HTR-8/SVneo (cell line): ENCODE data around the gene PNRC2.
A peak's percentile ranks its signal among the peaks of the same experiment; 100 is the strongest.

Experiments
- DNase-seq: peaks from one replicate; pipeline ENCODE4 v3.0.0; 2011; ENCODE audit warnings: low spot score, mixed read lengths; ENCODE audit not compliant: insufficient read length
- FAIRE-seq: peaks from 2 replicates; lab custom pipeline; 2011; peaks lifted over from hg19 to GRCh38; lab: Jason Lieb, UNC

Gene PNRC2, protein sequence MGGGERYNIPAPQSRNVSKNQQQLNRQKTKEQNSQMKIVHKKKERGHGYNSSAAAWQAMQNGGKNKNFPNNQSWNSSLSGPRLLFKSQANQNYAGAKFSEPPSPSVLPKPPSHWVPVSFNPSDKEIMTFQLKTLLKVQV

DNA sequence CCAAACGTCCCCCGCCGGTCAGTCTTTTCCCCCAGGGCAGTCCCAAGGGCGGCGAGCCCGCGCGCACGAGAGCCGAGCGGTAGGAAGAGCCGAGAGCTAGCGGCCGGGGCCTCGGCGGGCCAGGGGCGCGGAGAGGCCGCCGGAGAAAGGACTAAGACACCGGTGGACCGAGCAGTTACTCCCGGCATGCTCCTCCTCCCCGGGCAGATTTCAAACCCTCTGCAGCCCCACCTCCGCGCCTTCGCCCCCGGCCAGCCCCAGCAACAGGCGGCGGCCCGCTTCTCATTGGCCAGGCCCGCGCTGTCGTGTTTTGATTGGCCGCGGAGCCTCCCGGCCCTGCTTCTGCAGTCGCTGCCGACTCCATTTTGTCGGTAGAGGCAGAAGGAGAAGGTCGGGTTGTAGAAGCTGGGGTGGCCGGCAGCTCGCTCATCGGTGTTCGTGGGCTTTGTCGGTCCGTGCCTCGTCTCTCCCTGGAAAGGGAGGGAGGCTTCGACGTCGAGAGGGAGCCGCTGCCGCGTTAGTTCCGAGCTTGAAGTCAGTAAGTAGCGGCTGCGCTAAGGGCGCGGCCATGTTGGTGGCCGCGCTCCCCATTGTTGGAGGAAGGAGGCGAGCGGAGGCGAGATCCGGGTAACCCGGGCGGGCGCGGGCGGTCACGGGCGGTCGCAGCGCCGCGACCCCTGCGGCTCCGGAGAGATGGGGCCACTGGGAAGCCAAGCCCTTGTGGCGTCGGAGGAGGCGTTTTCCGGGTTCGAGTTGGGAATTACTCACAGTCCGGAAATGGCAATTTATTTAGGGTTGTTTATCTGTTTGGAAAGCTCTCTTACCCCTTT, at the start of gene PNRC2:
PNRC2 (plus strand) TSS at position 368 of the 830 bp plus-strand sequence. CDS start 1,630 bp downstream, outside the sequence.
- DNase-seq: peak; percentile 95
- FAIRE-seq: peak; percentile 71

DNA sequence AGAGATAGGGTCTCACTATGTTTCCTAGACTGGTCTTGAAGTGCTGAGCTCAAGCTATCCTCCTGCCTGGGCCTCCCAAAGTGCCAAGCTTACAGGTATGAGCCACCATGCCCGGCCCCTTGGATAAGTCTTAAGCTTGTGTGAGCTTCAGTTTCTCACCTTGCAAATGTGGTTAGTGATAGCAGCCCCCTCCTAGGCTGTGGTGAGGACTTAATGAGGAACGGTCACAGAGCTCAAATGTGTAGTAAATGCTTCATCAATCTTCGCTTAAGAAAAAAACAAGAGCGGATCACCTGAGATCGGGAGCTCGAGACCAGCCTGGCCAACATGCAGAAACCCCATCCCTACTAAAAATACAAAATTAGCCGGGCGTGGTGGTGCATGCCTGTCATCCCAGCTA, 49.5 kb upstream of the PNRC2 start:
- FAIRE-seq (no peak), DNase-seq (no peak)

DNA sequence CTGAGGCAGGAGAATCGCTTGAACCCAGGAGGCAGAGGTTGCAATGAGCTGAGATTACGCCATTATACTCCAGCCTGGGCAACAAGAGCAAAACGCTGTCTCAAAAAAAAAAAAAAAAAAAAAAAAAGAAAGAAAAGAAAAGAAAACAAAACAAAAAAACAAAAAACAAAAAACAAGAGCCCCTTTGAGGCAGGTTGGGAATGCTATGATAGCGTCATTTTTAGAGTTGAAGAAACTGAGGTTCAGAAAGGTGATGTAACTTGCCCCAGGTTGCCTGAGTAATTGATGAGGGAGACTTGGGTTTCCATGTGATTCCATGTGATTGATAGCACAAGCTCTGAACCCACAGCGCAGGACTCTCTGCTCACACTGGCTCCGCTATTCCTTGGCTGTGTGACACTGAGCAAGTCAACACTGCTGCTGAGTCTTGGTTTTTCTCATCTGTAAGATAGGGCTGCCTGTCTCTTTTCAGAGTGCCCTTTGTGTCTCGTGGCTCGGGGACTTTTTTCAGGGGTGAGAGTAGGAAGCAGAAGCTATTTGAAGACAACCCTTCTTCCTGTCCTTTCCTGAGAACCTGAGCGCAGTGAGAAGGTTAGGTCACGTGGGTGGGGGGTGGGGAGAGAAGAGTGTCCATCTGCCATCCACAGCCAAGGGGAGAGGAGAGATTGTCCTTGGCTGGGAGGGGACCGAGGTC, 48.9 kb upstream of the PNRC2 start:
- FAIRE-seq: no peak

DNA sequence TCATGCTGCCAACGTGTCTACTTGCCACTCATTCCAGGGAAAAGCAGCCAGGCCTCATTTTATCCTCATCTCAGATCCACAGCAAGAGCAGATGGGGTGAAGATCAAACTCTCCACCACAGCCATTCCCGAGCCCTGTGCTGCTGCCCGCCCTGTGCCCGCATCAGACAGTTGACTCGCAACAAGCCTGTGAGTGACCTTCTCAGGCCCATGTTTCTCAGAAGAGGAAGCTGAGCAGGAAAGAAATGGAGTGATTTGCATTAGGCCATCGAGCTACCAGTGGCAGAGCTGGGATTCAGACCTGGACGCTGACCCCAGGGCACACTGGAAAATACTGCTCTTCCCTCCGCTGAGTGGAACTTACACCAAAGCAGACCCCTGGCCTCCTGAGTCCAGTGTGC, 47.7 kb upstream of the PNRC2 start:
- FAIRE-seq: no peak
- DNase-seq: no peak

More for the DNA sequence above, 48.9 kb upstream of the PNRC2 start:
- DNase-seq: no peak

DNA sequence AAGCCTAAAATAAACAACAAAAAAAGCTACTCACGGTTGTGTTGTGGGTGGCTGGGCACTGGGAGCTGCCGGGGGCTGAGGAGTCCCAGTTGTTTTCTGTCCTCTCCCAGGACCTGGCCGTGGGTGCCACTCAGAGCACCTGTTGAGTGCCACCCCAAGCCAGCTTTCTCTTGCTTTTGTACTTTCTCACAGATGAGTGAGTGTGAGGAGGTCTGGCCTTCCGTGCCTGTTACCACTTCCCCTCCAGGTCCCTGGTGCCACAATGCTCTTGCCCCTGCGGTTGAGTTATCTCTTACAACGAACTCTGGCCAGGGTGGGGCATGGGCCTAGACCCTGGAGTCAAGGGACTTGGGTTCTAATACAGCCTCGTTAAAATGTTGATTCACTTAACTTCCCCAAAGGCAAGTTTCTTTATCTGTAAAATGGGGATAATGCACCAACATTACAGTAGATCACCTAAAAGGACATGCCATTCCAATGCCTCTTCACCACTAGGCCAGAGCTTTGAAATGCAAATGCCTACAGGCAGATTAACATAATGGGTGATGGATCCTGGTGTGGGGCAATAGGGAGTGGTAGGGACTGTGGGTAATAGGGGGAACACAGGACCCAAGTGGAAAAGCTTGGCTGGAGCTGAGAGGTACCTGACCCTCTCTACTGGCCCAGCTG, 46.3 kb upstream of the PNRC2 start, which contains the start of gene CNR2:
CNR2 (minus strand) TSS at position 151 of the 669 bp plus-strand sequence. CDS start 37,745 bp downstream, outside the sequence.
- FAIRE-seq (no peak), DNase-seq (no peak)

DNA sequence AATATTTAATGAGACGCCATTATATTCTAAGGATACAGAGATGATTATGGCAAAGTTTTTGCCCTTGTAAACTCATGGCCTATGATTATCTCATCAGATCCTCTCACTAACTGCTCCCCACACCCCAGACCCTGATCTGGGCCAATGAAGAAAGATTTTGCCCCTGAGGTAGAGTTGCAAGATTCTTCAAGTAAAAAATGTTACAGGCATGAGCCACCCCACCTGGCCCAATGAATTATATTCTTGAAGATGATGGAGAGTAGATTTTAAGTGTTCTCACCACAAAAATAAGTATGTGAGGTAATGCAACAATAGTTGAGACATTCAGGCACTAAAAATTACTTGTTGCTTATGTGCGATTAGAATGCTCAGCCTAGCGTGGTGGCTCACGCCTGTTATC, 44.7 kb upstream of the PNRC2 start:
- no peak for FAIRE-seq
- no peak for DNase-seq

DNA sequence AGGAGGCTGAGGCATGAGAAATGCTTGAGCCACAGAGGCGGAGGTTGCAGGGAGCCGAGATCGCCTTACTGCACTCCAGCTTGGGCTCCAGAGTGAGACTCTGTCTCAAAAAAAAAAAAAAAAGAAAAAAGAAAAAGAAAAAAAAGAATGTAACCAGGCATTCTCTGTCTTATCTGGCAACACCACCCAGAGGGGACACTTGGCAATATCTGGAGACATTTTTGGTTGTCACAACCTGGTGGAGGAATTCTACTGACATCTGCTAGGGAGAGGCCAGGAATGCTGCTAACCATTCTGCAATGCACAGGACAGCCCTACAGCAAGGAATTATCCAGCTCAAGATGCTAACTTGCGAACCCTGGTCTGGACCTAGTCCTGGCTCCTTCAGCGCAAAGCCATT, 44.2 kb upstream of the PNRC2 start:
- DNase-seq (no peak), FAIRE-seq (no peak)

DNA sequence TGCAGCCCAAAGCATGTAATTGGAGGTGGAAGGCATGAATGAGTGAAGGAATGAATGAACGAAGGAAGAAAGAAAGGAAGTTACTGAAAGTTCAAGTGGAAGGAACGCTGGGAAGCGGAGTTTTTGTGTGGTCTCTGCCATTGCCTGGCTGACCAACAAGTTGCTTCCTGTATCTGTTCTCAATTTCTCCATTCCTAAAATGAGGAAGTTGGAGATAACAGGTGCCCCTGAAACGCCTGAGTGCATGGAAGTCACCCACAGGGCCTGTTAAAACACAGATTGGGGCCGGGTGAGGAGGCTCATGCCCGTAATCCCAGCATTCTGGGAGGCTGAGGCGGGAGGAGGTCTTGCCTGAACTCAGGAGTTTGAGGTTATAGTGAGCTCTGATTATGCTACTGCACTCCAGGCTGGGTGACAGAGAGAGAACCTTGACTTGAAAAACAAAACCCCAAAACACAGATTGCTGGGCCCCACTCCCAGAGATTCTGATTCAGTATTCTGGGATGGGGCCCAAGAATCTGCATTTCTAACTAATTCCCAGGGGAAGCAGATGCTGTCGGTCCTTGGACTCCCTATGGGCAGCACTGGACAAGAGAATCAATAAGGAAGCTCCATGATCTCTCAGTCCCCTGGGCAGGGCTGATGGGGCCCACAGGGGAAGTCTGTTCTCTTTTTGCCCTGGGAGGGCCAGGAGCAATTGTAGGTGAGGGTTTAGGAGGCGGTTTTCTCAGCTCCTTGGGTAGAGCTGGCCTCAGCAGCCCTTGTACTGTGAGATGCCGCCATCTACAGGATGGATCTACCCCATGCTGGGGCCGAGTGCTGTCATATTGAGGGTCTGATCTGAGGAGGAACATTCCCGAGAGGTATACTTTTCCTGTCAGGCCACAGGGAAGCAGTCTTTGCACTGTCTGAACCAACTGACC, 43.2 kb upstream of the PNRC2 start:
- FAIRE-seq (no peak), DNase-seq (peak; percentile 75)

DNA sequence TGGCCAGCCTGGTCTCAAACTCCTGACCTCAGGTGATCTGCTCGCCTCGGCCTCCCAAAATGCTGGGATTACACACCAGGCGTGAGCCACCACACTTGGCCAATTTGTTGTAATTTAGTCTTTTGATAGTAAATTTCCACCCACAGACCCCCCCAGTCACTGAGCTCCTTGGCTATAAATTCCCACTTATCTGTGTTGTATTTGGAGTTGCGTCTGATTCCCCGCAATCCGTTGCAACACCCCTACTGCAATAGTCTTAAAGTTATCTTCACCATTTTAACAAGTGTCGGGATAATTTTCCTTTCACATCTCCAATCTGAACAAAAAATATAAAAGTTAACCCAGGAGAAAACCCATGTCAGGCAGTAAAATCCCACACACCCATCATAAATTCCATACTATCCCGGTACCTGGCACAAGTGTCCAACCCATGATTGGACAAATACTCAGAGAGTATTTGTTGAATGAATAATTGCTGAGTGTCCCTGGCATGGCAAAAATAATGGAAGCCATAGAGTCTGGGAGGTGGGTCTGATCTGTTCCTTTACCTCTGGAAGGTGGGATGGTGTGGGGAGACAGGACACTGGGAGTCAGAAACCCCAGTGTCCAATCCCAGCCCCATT, 37.2 kb upstream of the PNRC2 start:
- FAIRE-seq (no peak), DNase-seq (no peak)

DNA sequence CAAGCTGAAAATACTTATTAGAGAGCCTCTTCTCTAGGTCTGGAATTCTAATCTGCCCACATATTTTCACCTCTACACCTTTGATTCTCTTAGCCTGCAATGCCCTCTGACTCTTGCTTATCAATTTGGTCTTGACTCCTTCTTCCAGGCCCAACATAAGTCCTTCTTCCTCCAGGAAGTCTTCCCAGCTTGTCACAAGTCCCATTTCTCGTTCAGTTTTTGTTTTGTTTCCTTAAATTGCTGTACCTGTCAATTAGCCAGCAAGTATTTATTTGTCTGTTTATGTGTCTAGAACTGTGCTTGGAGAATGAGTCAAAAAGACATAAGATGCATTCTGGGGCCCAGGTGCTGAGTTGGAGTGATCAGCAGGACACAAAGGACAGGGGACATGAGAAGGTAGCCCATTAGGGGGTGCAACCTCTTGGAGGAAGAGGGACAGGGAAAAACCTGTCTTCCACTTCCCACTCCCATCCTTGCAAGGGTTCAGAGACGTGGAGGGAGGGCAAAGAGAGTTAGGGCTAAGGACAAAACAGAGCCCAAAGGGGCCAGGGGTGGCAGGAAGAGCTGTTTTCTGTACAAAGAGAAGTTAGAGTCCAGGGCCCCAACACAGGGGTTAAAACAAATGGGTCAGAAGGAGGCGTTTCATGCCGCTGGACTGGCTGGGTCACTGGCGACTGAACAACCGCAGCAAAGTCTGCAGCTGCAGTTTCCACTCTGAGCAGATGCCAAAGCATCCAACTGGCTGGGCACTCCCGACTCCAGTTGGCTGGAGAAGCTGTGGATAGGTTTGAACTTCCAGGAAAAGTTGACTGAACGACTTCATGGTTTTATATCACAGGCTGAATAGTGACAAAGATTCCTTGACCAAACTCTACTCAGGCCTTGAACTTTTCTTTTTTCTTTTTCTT, 35.8 kb upstream of the PNRC2 start:
- no peak for FAIRE-seq
- DNase-seq: no peak

DNA sequence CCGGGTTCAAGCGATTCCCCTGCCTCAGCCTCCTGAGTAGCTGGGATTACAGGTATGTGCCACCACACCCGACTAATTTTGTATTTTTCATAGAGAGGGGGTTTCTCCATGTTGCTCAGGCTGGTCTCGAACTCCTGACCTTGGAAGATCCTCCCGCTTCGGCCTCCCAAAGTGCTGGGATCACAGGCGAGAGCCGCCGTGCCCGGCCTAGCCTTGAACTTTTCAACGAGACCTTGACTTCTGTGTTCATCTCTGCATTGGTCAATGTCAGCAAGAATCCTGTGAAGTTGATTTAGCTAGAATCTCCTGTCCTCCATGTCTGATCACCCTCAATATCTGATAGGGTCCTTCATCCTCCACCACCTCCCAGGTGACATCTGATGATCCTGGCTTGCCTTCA, 35.0 kb upstream of the PNRC2 start:
- DNase-seq (no peak), FAIRE-seq (no peak)

DNA sequence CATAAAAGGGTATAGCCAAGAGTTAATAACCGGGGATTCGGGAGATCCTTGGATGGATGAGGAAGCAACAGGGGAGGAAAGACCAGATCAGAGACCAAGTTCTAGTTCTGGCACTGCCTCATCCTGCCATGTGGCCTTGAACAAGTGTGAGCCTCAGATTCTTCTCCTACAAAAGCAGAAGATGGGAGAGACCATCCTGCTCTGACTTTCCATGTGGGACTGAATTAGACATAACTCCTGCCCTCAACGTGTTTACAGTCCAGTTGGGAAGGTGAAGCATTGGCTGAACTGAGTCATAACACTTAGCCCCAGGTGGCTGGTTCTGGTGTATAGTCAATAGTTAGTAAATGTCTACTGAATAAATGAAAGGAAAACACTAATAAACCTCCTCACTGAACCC, 34.3 kb upstream of the PNRC2 start:
- DNase-seq (no peak), FAIRE-seq (no peak)

DNA sequence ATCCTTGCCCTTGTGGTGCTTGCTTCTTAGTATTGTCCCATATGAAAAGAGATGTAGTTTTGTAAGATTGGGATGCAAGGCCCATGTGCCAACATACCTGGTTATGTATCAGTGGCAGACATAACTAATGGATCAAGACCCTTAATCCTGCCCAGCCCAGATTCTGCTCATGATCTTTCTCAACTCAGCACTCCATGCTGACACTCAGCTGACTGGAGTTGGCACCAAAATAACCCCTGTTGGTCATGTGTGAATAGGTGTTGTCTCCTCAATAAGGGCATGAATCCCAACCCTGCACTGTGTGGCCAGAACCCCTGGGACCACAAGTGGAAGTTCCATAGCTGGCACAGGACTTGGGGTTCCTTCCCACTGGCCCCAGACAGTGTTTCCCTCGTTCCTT, 32.5 kb upstream of the PNRC2 start:
- FAIRE-seq (no peak), DNase-seq (no peak)

DNA sequence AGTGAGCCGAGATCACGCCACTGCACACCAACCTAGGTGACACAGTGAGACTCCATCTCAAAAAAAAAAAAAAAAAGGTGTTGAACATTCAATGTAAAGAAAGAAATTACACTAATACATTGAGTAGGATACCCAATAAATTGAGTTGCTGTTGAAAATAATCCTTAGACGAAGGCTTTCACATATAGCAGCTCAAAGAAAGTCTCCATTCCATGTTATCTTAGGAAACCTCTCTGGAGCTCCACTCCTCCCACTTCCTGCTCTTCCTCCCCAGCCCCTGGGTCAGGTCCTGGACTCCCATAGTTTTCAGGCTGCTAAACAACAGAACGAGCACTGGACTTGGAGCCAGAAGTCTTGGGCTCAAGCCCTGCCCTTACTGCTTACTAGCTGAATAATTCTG, 30.8 kb upstream of the PNRC2 start:
- DNase-seq (no peak), FAIRE-seq (no peak)

DNA sequence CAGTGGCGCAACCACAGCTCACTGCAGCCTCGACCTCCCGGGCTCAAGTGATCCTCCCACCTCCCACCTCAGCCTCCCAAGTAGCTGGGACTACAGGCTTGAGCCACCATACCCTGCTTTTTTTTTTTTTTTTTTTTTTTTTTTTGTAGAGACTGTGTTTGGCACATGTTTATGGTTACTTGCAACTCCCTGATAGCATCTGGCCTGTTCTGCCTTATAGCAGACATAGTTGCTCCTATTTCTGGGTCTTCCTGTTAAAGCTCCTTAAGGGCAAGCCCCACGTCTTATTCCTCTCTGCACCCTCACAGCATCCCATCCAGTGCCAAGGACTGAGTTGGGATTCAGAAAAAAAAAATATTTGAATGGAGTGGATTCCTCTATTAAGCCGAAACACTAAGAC, 29.4 kb upstream of the PNRC2 start:
- no peak for FAIRE-seq

DNA sequence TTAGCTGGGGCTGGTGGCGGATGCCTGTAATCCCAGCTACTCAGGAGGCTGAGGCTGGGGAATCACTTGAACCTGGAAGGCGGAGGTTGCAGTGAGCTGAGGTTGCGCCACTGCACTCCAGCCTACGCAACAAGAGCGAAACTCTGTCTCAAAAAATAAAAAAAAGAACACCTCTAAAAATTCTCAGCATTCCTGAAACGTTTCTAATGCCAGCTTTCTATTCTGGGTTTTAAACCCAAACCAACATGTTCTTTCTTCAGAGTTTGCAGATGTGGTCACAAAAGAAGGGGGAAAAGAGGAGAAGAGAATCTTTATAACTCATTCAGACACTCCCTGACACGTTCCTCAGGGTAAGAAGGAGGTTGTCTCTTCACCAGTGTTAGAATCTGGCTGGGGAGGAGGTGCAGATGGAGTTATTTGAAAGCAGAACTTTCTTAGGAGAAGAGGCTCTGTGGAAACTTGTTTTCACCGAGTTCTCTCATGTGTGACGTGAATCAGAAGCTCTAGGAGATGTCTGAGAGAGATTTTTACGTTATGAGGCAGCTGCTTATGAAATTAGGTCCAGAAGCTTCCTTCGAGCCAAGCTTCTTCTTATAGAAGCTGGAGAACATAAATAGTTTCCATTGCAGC, 28.7 kb upstream of the PNRC2 start:
- no peak for DNase-seq
- FAIRE-seq: no peak

More for the DNA sequence above, 29.4 kb upstream of the PNRC2 start:
- DNase-seq: no peak

DNA sequence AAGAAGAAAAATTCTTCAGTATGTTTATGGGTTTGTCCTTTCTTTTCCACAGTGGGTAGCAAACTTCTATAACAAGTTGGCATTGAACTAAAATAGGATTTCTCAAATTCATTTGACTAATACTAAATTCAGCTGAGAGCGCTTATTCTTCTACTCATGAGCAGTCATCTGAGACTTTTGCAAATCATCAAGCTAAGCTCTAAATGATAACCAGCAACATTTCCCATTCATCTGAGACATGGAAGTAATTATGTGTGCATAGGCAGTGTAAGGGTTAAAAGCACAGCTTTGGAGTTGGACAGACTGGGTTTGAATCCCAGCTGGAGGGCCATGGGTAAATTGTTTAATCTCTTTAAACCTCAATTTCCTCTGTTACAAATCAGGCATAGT, 28.1 kb upstream of the PNRC2 start:
- FAIRE-seq (no peak), DNase-seq (no peak)
